ENCODE measurements around the gene NPC1.
"Not testable (repeated sequence)": the region's sequence is repeated elsewhere in the genome, so short reads cannot be mapped to it uniquely, and the experiment has no call there.

The NPC1 gene

GRCh38 chr18:23536204-23536603 lies 50.1 kb downstream of the NPC1 start:
- DNase-seq: no peak
- intact Hi-C loops (cut with DNase I): no loop called here

- intact Hi-C loops (cut with DNase I): no loop called here
- DNase-seq: no peak
These were observed 52.0 kb downstream of the NPC1 start for GRCh38 chr18:23534276-23534675.

- intact Hi-C loops (cut with DNase I): no loop called here
- DNase-seq: no peak
These were observed 53.5 kb downstream of the NPC1 start for GRCh38 chr18:23532848-23533247.

- intact Hi-C loops (cut with DNase I): no loop called here
- DNase-seq: no peak
These were observed 54.4 kb downstream of the NPC1 start for GRCh38 chr18:23531912-23532311.

GRCh38 chr18:23530195-23530594 lies 56.1 kb downstream of the NPC1 start:
- intact Hi-C loops (cut with DNase I): no loop called here
- no peak for DNase-seq

- peak in 1 of 42 donors; percentile 36 for DNase-seq
- intact Hi-C loops (cut with DNase I): no loop called here
These were observed 56.7 kb downstream of the NPC1 start for GRCh38 chr18:23529604-23530003.

GRCh38 chr18:23528580-23529472 lies 57.5 kb downstream of the NPC1 start:
- peak in 10 of 42 donors; percentile 13 to 74 (median 46) for DNase-seq
- intact Hi-C loops (cut with DNase I): no loop called here

- intact Hi-C loops (cut with DNase I): no loop called here
These were observed 59.7 kb downstream of the NPC1 start for GRCh38 chr18:23526501-23527063.

GRCh38 chr18:23524213-23524707 lies 62.0 kb downstream of the NPC1 start:
- intact Hi-C loops (cut with DNase I): no loop called here
- no peak for DNase-seq

More at GRCh38 chr18:23526501-23527063, 59.7 kb downstream of the NPC1 start:
- DNase-seq: no peak

- DNase-seq: no peak
- intact Hi-C loops (cut with DNase I): no loop called here
These were observed 62.7 kb downstream of the NPC1 start for GRCh38 chr18:23523429-23524212.

GRCh38 chr18:23521907-23522306 lies 64.4 kb downstream of the NPC1 start:
- DNase-seq: peak in 4 of 42 donors; percentile 26 to 54 (median 34)
- intact Hi-C loops (cut with DNase I): no loop called here

- intact Hi-C loops (cut with DNase I): no loop called here
- no peak for DNase-seq
These were observed 65.0 kb downstream of the NPC1 start for GRCh38 chr18:23521271-23521670.

GRCh38 chr18:23519734-23520133 lies 66.6 kb downstream of the NPC1 start:
- no peak for DNase-seq
- intact Hi-C loops (cut with DNase I): loop anchor here (5.0 kb wide), 1 partner anchor 68 kb away; the partner anchor contains the start of gene NPC1

GRCh38 chr18:23515911-23516546 lies 70.3 kb downstream of the NPC1 start:
- peak; percentile 54 to 93 (median 84) for DNase-seq

GRCh38 chr18:23512641-23513040 lies 73.7 kb downstream of the NPC1 start:
- intact Hi-C loops (cut with DNase I): no loop called here
- DNase-seq: no peak

More at GRCh38 chr18:23515911-23516546, 70.3 kb downstream of the NPC1 start:
- intact Hi-C loops (cut with DNase I): loop anchor here (5.0 kb wide), 1 partner anchor 71 kb away; the partner anchor contains the start of gene NPC1

- intact Hi-C loops (cut with DNase I): not testable (repeated sequence)
These were observed 74.1 kb downstream of the NPC1 start for GRCh38 chr18:23512216-23512615.

GRCh38 chr18:23510923-23511322 lies 75.4 kb downstream of the NPC1 start:
- intact Hi-C loops (cut with DNase I); DNase-seq: not testable (repeated sequence)

More at GRCh38 chr18:23512216-23512615, 74.1 kb downstream of the NPC1 start:
- not testable (repeated sequence) for DNase-seq

- DNase-seq: peak in 1 of 42 donors; percentile 12
- intact Hi-C loops (cut with DNase I): loop anchor here (10.0 kb wide), 1 partner anchor 308 kb away; no protein-coding TSS in a partner anchor
These were observed 79.9 kb downstream of the NPC1 start for GRCh38 chr18:23506393-23506792.

GRCh38 chr18:23504720-23505119 lies 81.6 kb downstream of the NPC1 start:
- DNase-seq: no peak
- intact Hi-C loops (cut with DNase I): loop anchor here (5.0 to 10.0 kb wide), 2 partner anchors 83 to 310 kb away; partner anchors contain the start of gene NPC1
